Measurements from ENCODE around the gene TPBGL.

GRCh38 chr11:75272391-75272790 lies 31.8 kb downstream of the TPBGL start:
- TF ChIP-seq CTCF (IDR thresholded peaks at IDR 0.05): no peak
- TF ChIP-seq POLR2A (IDR thresholded peaks at IDR 0.05): no peak
- TF ChIP-seq EP300 (IDR thresholded peaks at IDR 0.05; ENCODE audit: low read depth): no peak
- no peak for TF ChIP-seq POLR2AphosphoS5 (IDR thresholded peaks at IDR 0.05)
